Measurements from ENCODE around the gene NUBPL. TPM values are rescaled to one million over a fixed set of nuclear protein-coding genes. Genes with fewer than 3 reads are reported as not detected.

The NUBPL gene
- total RNA-seq, 1 donor from 2014 or later: 19.5 TPM

DNA sequence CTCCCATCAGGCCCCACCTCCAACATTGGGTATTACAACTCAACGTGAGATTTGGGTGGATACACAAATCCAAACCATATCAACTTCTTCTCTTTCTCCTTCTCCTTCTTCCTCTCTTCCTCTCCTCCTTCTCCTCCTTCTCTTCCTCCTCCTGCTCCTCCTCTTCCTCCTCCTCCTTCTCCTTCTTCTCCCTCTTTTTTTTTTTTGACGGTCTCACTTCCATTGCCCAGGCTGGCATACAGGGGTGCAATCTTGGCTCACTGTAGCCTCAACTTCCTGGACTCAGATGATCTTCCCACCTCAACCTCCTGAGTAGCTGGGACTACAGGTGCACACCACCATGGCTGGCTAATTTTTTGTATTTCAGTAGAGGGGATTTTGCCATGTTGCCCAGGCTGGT, 11.4 kb upstream of the NUBPL start:
- no peaks in the 10 kb centered on the region for H3K36me3 Mint-ChIP-seq (ENCODE audit: insufficient read depth)
- DNase-seq (ENCODE audit: low spot score, unreplicated experiment): no peak
- no peak overlapping the region for H3K4me3 Mint-ChIP-seq (ENCODE audit: low read depth)
- TF ChIP-seq CTCF (IDR thresholded peaks at IDR 0.05; ENCODE audit: unreplicated experiment): no peak
- no peaks in the 10 kb centered on the region for H3K4me1 Mint-ChIP-seq (ENCODE audit: low read depth)
- H3K27me3 Mint-ChIP-seq: peaks cover 8% of the 10 kb centered on the region
- no peak overlapping the region for H3K27ac Mint-ChIP-seq
- H3K9me3 Mint-ChIP-seq (ENCODE audit: low read depth): peaks cover 11% of the 10 kb centered on the region

GRCh38 chr14:31550589-31550988, 10.6 kb upstream of the NUBPL start:
- H3K27me3 Mint-ChIP-seq: peaks cover 8% of the 10 kb centered on the region
- no peak overlapping the region for H3K4me3 Mint-ChIP-seq (ENCODE audit: low read depth)
- no peak overlapping the region for H3K27ac Mint-ChIP-seq
- no peaks in the 10 kb centered on the region for H3K4me1 Mint-ChIP-seq (ENCODE audit: low read depth)
- H3K36me3 Mint-ChIP-seq (ENCODE audit: insufficient read depth): no peaks in the 10 kb centered on the region
- H3K9me3 Mint-ChIP-seq (ENCODE audit: low read depth): peaks cover 11% of the 10 kb centered on the region
- no peak for TF ChIP-seq CTCF (IDR thresholded peaks at IDR 0.05; ENCODE audit: unreplicated experiment)
- no peak for DNase-seq (ENCODE audit: low spot score, unreplicated experiment)

- H3K4me3 Mint-ChIP-seq (ENCODE audit: low read depth): no peak overlapping the region
- H3K36me3 Mint-ChIP-seq (ENCODE audit: insufficient read depth): no peaks in the 10 kb centered on the region
- peaks cover 5% of the 10 kb centered on the region for H3K9me3 Mint-ChIP-seq (ENCODE audit: low read depth)
- no peak for TF ChIP-seq CTCF (IDR thresholded peaks at IDR 0.05; ENCODE audit: unreplicated experiment)
- peaks cover 11% of the 10 kb centered on the region for H3K27me3 Mint-ChIP-seq
- no peak overlapping the region for H3K27ac Mint-ChIP-seq
- no peak for DNase-seq (ENCODE audit: low spot score, unreplicated experiment)
- H3K4me1 Mint-ChIP-seq (ENCODE audit: low read depth): peaks cover 5% of the 10 kb centered on the region
Measured at GRCh38 chr14:31556191-31556590, 5.0 kb upstream of the NUBPL start.

GRCh38 chr14:31559939-31560338, 1.3 kb upstream of the NUBPL start:
- no peak overlapping the region for H3K4me3 Mint-ChIP-seq (ENCODE audit: low read depth)
- peaks cover 14% of the 10 kb centered on the region for H3K4me1 Mint-ChIP-seq (ENCODE audit: low read depth)
- H3K36me3 Mint-ChIP-seq (ENCODE audit: insufficient read depth): no peaks in the 10 kb centered on the region
- peaks cover 5% of the 10 kb centered on the region for H3K9me3 Mint-ChIP-seq (ENCODE audit: low read depth)
- DNase-seq (ENCODE audit: low spot score, unreplicated experiment): no peak
- no peak for TF ChIP-seq CTCF (IDR thresholded peaks at IDR 0.05; ENCODE audit: unreplicated experiment)
- no peak overlapping the region for H3K27ac Mint-ChIP-seq
- peaks cover 6% of the 10 kb centered on the region for H3K27me3 Mint-ChIP-seq

- peak overlapping the region; percentile 95 for H3K4me3 Mint-ChIP-seq (ENCODE audit: low read depth)
- no peak for DNase-seq (ENCODE audit: low spot score, unreplicated experiment)
- H3K4me1 Mint-ChIP-seq (ENCODE audit: low read depth): peaks cover 14% of the 10 kb centered on the region
- peaks cover 5% of the 10 kb centered on the region for H3K9me3 Mint-ChIP-seq (ENCODE audit: low read depth)
- peaks cover 6% of the 10 kb centered on the region for H3K27me3 Mint-ChIP-seq
- H3K27ac Mint-ChIP-seq: peak overlapping the region; percentile 99
- no peak for TF ChIP-seq CTCF (IDR thresholded peaks at IDR 0.05; ENCODE audit: unreplicated experiment)
- no peaks in the 10 kb centered on the region for H3K36me3 Mint-ChIP-seq (ENCODE audit: insufficient read depth)
Measured at GRCh38 chr14:31560759-31561154, 447 bp upstream of the NUBPL start.

Data from progenitor cell of endocrine pancreas (in vitro differentiated cells).